Effector memory CD4-positive, alpha-beta T cell (primary cell): ENCODE results near the gene ANK2.

ENCODE experiments used
- DNase-seq, 3 donors: peaks; one replicate each; pipeline ENCODE4 v3.0.0-alpha.2; 2020
- H3K27ac ChIP-seq: 2 replicates; pipeline ENCODE4 v1.7.0; 2013; ENCODE audit warnings: mild to moderate bottlenecking, low read length, moderate library complexity; ENCODE audit not compliant: insufficient read depth, poor library complexity, severe bottlenecking
- H3K27me3 ChIP-seq: replicated peaks from 2 replicates; pipeline ENCODE4 v1.7.0; 2013; ENCODE audit warnings: mild to moderate bottlenecking, low read length; ENCODE audit not compliant: insufficient read depth, control insufficient read depth, poor library complexity, severe bottlenecking
- H3K36me3 ChIP-seq: 2 replicates; pipeline ENCODE4 v1.7.0; 2013; ENCODE audit warnings: mild to moderate bottlenecking, low read length, moderate library complexity; ENCODE audit not compliant: control insufficient read depth, insufficient read depth
- H3K4me1 ChIP-seq: 2 replicates; pipeline ENCODE4 v1.7.0; 2013; ENCODE audit warnings: low read length, mild to moderate bottlenecking; ENCODE audit not compliant: control insufficient read depth, insufficient read depth, poor library complexity, severe bottlenecking
- H3K4me3 ChIP-seq: 2 replicates; pipeline ENCODE4 v1.7.0; 2013; ENCODE audit warnings: low read length, low read depth, mild to moderate bottlenecking; ENCODE audit not compliant: insufficient read depth, poor library complexity, severe bottlenecking
- H3K9me3 ChIP-seq: 2 replicates; pipeline ENCODE4 v1.7.0; 2013; ENCODE audit warnings: mild to moderate bottlenecking, low read length, moderate library complexity; ENCODE audit not compliant: control insufficient read depth

Gene ANK2

DNA sequence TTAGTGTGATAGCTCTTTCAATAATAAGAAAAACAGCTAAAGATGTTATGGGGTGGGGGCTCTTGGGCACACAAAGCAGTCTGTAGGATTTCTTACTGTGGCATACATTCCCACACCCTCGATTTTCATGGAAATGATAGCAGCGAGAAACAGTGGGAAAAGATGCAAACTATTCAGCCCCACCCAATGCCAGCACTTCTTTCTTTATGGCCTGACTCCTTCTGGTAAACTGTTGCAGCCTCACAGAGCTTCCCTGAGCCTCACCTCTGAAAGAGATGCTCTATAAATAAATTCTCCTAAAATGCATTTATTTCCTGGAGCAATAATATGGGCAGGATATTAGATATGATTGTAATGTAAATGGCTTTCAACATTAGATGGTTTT is 910 bp downstream of the ANK2 start:
- Histone ChIP-seq H3K27me3 (no peaks in the 10 kb centered on the region), H3K27ac (no peak overlapping the region), H3K9me3 (no peaks in the 10 kb centered on the region), H3K4me1 (no peaks in the 10 kb centered on the region), H3K4me3 (no peak overlapping the region), H3K36me3 (no peaks in the 10 kb centered on the region)
- no peak for DNase-seq

DNA sequence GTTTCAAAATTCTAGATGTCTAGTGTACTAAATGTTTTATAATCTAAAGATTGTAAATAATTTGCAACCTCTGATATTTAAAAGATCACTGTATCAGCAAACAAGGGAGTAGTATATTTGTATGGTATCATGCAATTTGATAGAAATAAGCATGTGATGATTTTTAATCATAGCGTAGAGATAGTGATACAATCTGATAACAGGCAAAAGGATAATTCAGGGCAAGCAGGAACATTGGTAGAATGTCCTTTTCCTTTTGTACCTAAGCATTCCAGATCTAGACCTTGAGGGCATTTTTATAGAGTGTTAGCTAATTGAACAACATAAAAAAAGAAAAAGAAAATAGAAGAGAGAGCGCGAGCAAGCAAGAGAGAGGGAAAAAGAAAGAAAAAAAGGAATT is 1.4 kb downstream of the ANK2 start:
- H3K27ac ChIP-seq: no peak overlapping the region
- no peaks in the 10 kb centered on the region for H3K27me3 ChIP-seq
- DNase-seq: no peak
- H3K36me3 ChIP-seq: no peaks in the 10 kb centered on the region
- no peak overlapping the region for H3K4me3 ChIP-seq
- H3K9me3 ChIP-seq: no peaks in the 10 kb centered on the region
- H3K4me1 ChIP-seq: no peaks in the 10 kb centered on the region

DNA sequence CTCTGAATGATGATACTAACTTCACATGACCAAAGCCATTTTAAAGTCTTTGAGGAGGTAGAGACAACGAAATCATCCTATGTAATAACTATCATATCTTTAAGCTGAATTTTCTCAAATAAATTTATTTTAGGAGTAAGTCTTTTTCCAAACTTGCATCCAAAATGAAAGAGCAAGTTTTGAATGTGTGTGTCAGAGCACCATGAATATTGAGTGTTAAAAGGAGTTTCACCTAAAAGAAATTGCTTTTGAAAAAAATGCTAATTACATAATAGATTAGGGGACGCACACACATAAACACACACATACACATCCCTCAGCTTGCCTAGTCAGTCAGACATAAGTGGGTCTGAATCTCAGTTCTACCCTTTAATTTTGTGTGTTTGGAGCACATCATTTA is 1.9 kb downstream of the ANK2 start:
- no peaks in the 10 kb centered on the region for H3K27me3 ChIP-seq
- DNase-seq: no peak
- H3K36me3 ChIP-seq: no peaks in the 10 kb centered on the region
- no peaks in the 10 kb centered on the region for H3K4me1 ChIP-seq
- H3K27ac ChIP-seq: no peak overlapping the region
- H3K4me3 ChIP-seq: no peak overlapping the region
- H3K9me3 ChIP-seq: no peaks in the 10 kb centered on the region

DNA sequence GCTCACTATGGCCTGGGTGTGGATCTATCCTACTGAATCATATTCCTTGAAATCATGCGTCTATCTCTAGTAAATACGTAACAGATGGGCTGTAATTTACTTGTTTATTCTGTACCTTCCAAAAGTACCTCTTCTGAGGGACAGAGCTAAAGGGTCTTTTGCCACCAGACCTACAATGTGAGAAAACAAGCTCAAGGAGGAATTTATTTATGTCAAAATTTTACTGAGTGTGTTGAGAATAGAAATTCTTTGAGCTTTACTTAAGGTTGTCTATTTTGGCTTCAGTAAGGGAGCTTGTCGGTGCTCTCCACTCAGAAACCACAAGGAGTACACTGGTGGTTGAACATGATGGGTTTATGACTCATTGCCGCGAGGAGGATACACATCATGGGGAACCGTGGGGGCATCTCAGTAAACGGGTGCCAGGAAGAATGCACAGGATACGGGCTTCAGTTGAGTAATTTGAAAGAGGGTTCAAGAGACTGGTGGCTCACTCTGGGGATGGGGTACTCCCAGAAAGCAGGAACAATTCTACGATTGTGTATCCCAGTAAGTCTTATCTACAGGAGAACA is 3.0 kb downstream of the ANK2 start:
- Histone ChIP-seq H3K4me1 (no peaks in the 10 kb centered on the region), H3K27me3 (no peaks in the 10 kb centered on the region), H3K27ac (no peak overlapping the region), H3K4me3 (no peak overlapping the region), H3K36me3 (no peaks in the 10 kb centered on the region), H3K9me3 (no peaks in the 10 kb centered on the region)
- DNase-seq: no peak

DNA sequence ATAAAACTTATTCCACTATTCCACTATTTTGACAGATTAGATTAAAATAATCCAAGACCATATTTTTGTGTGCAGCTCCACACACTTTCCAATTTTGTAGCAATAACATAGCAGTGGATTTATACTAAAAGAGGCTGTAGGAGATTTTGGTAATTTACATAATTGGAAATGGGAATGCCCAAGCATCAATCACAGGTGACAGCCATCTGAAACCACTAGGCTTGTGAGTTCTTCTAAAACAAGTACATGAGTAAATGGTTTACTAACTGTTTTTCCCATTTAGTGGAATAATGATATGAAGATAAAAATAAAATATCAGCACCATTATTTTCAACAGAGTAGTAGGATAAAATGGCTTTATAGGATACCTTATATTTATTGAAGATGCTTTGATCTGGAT is 4.4 kb downstream of the ANK2 start:
- H3K4me1 ChIP-seq: no peaks in the 10 kb centered on the region
- H3K27me3 ChIP-seq: no peaks in the 10 kb centered on the region
- H3K36me3 ChIP-seq: no peaks in the 10 kb centered on the region
- H3K27ac ChIP-seq: no peak overlapping the region
- H3K4me3 ChIP-seq: no peak overlapping the region
- no peak for DNase-seq
- no peaks in the 10 kb centered on the region for H3K9me3 ChIP-seq

DNA sequence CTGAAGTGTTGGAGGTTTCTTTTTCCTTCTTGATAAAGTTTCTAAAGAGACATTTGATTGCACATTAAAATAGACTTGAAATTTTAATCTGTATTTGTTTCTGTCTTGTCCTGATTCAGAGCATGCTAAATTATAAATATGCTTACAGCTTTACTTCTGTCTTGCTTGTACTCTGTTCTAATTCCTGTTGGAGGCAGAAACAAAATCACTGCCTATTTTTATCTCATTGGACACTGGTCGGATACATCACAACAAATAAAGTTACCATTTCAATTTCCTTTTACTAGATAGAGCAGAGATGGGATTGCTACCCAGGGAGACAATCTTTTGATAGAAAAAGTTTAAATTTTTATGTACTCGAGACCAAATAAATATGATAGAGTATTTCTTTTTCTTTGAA is 6.9 kb downstream of the ANK2 start:
- Histone ChIP-seq H3K4me1 (no peaks in the 10 kb centered on the region), H3K36me3 (no peaks in the 10 kb centered on the region), H3K27ac (no peak overlapping the region), H3K27me3 (no peaks in the 10 kb centered on the region), H3K9me3 (no peaks in the 10 kb centered on the region), H3K4me3 (no peak overlapping the region)
- DNase-seq: no peak

DNA sequence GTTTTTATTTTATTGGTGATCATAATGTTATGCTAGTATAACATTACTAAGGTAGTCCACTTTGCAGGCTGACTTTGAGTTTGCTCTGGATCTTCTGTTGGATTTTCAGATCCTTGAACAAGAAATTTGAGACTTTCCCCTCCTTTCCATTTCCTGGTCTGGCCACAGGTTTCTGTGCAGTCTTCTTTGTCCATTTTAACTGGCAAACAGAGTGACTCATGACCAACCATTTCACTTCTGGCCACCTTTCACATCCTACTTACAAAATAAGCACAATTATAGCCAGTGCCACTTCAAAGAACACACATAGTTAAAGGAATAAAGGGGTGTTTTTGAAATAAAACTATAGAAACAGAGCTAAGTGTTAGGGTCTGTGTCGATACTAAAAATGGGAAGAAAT is 8.4 kb downstream of the ANK2 start:
- Histone ChIP-seq H3K27ac (no peak overlapping the region), H3K36me3 (no peaks in the 10 kb centered on the region), H3K27me3 (no peaks in the 10 kb centered on the region), H3K4me3 (no peak overlapping the region), H3K4me1 (no peaks in the 10 kb centered on the region), H3K9me3 (no peaks in the 10 kb centered on the region)
- DNase-seq: no peak

DNA sequence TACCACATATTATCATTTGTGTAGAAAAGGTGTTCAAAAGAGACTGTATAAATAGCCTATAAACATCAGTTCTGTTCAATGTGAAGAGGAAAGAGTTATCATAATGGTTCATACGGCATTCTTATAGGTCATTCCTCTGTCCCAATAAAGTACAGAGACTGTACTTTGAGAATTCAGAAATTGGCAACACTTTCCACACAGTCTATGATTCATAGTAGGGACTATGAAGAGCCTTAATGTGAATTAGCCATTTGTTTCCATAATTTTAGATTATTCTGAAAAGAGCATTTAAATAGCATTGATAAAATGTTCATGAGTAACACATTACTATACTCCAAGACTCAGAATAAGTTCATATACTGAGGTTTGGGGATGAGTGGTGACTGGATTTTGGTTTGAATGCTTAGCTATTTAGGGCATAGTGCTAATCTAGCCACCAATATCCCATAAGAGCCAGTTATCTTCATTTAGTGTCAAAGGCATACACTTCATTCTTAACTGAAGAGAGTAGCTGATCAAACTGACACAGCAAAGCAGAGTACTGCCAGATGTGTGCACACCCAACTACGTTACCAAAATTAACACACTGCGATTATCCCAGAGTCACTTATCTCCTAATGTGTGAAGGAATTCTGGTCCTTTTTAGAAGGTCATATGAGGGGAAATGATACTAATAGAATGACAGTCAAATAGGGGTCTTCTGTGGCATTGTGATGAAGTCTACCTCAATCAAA is 10.2 kb downstream of the ANK2 start:
- Histone ChIP-seq H3K36me3 (no peaks in the 10 kb centered on the region), H3K9me3 (no peaks in the 10 kb centered on the region), H3K27me3 (no peaks in the 10 kb centered on the region), H3K4me1 (no peaks in the 10 kb centered on the region), H3K4me3 (no peak overlapping the region), H3K27ac (no peak overlapping the region)
- no peak for DNase-seq

DNA sequence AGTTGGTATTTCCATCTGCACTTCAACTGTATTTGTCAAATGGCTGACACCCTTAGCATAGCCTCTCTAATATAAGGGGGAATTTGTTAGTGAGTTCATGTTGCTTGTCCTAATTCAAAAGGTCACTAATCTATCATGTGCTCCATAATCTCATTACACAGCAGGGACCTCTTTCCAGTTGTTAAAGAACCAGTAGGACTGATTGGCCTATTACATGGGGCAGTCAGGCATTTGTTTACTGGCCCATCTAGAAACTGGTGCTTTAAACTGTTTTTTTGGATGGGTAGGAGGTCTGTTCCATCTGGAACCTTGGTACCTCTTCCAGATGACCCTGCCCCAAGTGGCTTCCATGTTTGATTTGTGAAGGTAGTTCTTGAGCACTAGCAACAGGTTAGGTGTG is 11.4 kb downstream of the ANK2 start:
- no peak for DNase-seq
- no peaks in the 10 kb centered on the region for H3K36me3 ChIP-seq
- H3K4me1 ChIP-seq: no peaks in the 10 kb centered on the region
- no peak overlapping the region for H3K27ac ChIP-seq
- no peaks in the 10 kb centered on the region for H3K9me3 ChIP-seq
- no peak overlapping the region for H3K4me3 ChIP-seq
- H3K27me3 ChIP-seq: no peaks in the 10 kb centered on the region

DNA sequence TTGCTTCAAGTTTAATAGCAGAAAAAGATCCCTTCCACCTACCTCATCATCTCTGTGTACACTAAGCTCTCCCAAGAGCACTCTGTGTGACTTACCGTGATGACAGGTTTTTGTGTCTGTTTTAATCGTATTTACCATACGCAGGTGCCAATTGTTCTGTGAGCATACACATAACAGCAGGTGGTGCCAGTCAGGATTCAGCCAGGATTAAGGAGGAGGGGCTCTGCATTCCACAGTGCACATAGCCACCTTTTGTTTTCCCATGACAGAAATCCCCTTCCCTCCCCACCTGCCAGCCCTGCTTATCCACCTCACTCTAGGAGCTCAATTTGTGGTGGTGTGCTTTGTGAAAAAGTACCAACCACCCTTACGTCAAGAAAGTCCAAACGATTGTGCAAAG is 14.8 kb downstream of the ANK2 start:
- no peaks in the 10 kb centered on the region for H3K4me1 ChIP-seq
- no peak overlapping the region for H3K4me3 ChIP-seq
- no peaks in the 10 kb centered on the region for H3K9me3 ChIP-seq
- H3K27me3 ChIP-seq: no peaks in the 10 kb centered on the region
- no peaks in the 10 kb centered on the region for H3K36me3 ChIP-seq
- no peak overlapping the region for H3K27ac ChIP-seq
- DNase-seq: no peak
